ENCODE results near the gene ZNF710. TPM values are rescaled to one million over a fixed set of nuclear protein-coding genes. Genes with fewer than 3 reads are reported as not detected.

Gene ZNF710
- total RNA-seq, 1 experiment from 2014 or later = 10.0 TPM

DNA sequence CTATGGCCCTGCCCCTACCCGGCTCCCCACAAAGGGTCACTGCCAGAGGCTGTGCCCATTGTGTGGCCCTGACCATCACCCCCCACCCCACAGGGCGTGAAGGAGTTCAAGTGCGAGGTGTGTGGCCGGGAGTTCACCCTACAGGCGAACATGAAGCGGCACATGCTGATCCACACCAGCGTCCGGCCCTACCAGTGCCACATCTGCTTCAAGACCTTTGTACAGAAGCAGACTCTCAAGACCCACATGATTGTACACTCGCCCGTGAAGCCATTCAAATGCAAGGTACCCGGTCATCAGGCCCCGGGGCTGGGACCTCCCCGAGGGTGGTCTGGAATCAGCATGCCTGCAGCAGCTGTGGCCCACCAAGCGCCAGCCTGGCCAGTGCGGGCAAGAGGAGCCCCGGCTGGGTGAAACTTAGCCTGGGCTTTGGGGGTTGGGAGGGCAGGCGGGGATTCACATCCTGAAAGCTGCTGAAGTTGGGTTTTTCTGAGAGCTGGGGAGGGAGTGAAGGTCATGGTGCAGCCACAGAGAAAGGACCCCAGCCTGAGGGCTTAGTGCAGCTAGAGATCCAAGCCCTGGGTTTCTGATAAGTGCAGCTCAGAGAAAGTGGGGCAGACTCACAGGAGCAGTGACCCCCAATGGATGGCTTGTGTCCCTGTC is 72.0 kb downstream of the ZNF710 start:
- no peak for DNase-seq (ENCODE audit: low read depth, low spot score)
- BruUV-seq (replicated peaks) = no TSS peak
- no peaks in the 10 kb centered on the region for H3K79me2 ChIP-seq (ENCODE audit: insufficient read depth, low read length)
- H3K9ac ChIP-seq (ENCODE audit: low read length) = no peak overlapping the region
- H3K27ac ChIP-seq (ENCODE audit: low read depth, low read length) = no peak overlapping the region
- TF ChIP-seq, protein P1, sequence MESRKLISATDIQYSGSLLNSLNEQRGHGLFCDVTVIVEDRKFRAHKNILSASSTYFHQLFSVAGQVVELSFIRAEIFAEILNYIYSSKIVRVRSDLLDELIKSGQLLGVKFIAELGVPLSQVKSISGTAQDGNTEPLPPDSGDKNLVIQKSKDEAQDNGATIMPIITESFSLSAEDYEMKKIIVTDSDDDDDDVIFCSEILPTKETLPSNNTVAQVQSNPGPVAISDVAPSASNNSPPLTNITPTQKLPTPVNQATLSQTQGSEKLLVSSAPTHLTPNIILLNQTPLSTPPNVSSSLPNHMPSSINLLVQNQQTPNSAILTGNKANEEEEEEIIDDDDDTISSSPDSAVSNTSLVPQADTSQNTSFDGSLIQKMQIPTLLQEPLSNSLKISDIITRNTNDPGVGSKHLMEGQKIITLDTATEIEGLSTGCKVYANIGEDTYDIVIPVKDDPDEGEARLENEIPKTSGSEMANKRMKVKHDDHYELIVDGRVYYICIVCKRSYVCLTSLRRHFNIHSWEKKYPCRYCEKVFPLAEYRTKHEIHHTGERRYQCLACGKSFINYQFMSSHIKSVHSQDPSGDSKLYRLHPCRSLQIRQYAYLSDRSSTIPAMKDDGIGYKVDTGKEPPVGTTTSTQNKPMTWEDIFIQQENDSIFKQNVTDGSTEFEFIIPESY (IDR thresholded peaks at IDR 0.05; ENCODE audit: extremely low read depth, insufficient replicate concordance, low read length) = no peak
- TF ChIP-seq, protein P2, sequence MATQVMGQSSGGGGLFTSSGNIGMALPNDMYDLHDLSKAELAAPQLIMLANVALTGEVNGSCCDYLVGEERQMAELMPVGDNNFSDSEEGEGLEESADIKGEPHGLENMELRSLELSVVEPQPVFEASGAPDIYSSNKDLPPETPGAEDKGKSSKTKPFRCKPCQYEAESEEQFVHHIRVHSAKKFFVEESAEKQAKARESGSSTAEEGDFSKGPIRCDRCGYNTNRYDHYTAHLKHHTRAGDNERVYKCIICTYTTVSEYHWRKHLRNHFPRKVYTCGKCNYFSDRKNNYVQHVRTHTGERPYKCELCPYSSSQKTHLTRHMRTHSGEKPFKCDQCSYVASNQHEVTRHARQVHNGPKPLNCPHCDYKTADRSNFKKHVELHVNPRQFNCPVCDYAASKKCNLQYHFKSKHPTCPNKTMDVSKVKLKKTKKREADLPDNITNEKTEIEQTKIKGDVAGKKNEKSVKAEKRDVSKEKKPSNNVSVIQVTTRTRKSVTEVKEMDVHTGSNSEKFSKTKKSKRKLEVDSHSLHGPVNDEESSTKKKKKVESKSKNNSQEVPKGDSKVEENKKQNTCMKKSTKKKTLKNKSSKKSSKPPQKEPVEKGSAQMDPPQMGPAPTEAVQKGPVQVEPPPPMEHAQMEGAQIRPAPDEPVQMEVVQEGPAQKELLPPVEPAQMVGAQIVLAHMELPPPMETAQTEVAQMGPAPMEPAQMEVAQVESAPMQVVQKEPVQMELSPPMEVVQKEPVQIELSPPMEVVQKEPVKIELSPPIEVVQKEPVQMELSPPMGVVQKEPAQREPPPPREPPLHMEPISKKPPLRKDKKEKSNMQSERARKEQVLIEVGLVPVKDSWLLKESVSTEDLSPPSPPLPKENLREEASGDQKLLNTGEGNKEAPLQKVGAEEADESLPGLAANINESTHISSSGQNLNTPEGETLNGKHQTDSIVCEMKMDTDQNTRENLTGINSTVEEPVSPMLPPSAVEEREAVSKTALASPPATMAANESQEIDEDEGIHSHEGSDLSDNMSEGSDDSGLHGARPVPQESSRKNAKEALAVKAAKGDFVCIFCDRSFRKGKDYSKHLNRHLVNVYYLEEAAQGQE (IDR thresholded peaks at IDR 0.05; ENCODE audit: low read depth) = no peak
- TF ChIP-seq CEBPB (IDR thresholded peaks at IDR 0.05; ENCODE audit: low read depth) = no peak
- no peak for TF ChIP-seq SP1 (IDR thresholded peaks at IDR 0.05; ENCODE audit: low read depth)
- TF ChIP-seq SRF (IDR thresholded peaks at IDR 0.05; ENCODE audit: low read depth) = no peak
- TF ChIP-seq EZH2 (IDR thresholded peaks at IDR 0.05) = no peak
- TF ChIP-seq, protein P3, sequence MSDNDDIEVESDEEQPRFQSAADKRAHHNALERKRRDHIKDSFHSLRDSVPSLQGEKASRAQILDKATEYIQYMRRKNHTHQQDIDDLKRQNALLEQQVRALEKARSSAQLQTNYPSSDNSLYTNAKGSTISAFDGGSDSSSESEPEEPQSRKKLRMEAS (IDR thresholded peaks at IDR 0.05) = no peak
- no peak for TF ChIP-seq ZFX (IDR thresholded peaks at IDR 0.05)
- no peak for TF ChIP-seq TCF7L2 (IDR thresholded peaks at IDR 0.05; ENCODE audit: borderline replicate concordance, extremely low read depth, insufficient read depth, insufficient read length)
- TF ChIP-seq, protein P4, sequence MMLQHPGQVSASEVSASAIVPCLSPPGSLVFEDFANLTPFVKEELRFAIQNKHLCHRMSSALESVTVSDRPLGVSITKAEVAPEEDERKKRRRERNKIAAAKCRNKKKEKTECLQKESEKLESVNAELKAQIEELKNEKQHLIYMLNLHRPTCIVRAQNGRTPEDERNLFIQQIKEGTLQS (IDR thresholded peaks at IDR 0.05) = no peak
- TF ChIP-seq ELF1 (IDR thresholded peaks at IDR 0.05; ENCODE audit: borderline replicate concordance, low read depth) = no peak
- TF ChIP-seq RAD21 (IDR thresholded peaks at IDR 0.05; ENCODE audit: low read depth) = no peak
- no peak for TF ChIP-seq POLR2AphosphoS5 (IDR thresholded peaks at IDR 0.05; ENCODE audit: low read depth, low read length)
- TF ChIP-seq, protein P5, sequence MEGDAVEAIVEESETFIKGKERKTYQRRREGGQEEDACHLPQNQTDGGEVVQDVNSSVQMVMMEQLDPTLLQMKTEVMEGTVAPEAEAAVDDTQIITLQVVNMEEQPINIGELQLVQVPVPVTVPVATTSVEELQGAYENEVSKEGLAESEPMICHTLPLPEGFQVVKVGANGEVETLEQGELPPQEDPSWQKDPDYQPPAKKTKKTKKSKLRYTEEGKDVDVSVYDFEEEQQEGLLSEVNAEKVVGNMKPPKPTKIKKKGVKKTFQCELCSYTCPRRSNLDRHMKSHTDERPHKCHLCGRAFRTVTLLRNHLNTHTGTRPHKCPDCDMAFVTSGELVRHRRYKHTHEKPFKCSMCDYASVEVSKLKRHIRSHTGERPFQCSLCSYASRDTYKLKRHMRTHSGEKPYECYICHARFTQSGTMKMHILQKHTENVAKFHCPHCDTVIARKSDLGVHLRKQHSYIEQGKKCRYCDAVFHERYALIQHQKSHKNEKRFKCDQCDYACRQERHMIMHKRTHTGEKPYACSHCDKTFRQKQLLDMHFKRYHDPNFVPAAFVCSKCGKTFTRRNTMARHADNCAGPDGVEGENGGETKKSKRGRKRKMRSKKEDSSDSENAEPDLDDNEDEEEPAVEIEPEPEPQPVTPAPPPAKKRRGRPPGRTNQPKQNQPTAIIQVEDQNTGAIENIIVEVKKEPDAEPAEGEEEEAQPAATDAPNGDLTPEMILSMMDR (IDR thresholded peaks at IDR 0.05 in 2 of 3, conservative IDR thresholded peaks at IDR 0.05 in 1 of 3; ENCODE audit: borderline replicate concordance in 1 of 3, insufficient read depth in 1 of 3, low read depth in 2 of 3, low read length in 2 of 3) = no peak
- no peak for TF ChIP-seq EZH2phosphoT487 (IDR thresholded peaks at IDR 0.05; ENCODE audit: borderline replicate concordance)
- TF ChIP-seq ZNF274 (IDR thresholded peaks at IDR 0.05; ENCODE audit: low read depth, low read length) = no peak
- no peak for TF ChIP-seq JUND (IDR thresholded peaks at IDR 0.05)
- no peak overlapping the region for H3K4me3 ChIP-seq (replicated peaks in 1 of 2; ENCODE audit: low read depth in 1 of 2, low read length in 2 of 2)
- ChIA-PET RAD21 (ENCODE audit: low non-redundant PET in 1 of 2, low total read pairs in 2 of 2, uncharacterized antibody in 2 of 2, unreplicated experiment in 2 of 2) (no interaction called here), POLR2A (no interaction called here), CTCF (no interaction called here)
- no peaks in the 10 kb centered on the region for H3K36me3 ChIP-seq (ENCODE audit: control insufficient read depth in 1 of 2, insufficient read depth in 2 of 2, low read length in 2 of 2)
- no peaks in the 10 kb centered on the region for H3K9me2 ChIP-seq (ENCODE audit: insufficient read depth)
- no peak for ATAC-seq
- no peaks in the 10 kb centered on the region for H3K9me3 ChIP-seq (ENCODE audit: control insufficient read depth in 1 of 2, insufficient read depth in 1 of 2, low read depth in 1 of 2, low read length in 2 of 2)
- peaks cover 17 to 22% of the 10 kb centered on the region in 2 experiments for H3K4me1 ChIP-seq (ENCODE audit: control insufficient read depth in 1 of 2, insufficient read depth in 2 of 2, low read length in 2 of 2)
- no peaks in the 10 kb centered on the region for H4K20me1 ChIP-seq (ENCODE audit: insufficient read depth)
- no peak overlapping the region for H2AFZ ChIP-seq (ENCODE audit: low read depth, low read length, poor library complexity, severe bottlenecking)
- H3K4me2 ChIP-seq (ENCODE audit: low read length) = no peak overlapping the region
- intact Hi-C loops (cut with micrococcal nuclease) = loop anchor here (5.0 kb wide), 2 partner anchors 71 to 331 kb away; partner anchors contain the start of gene ZNF710
- no peaks in the 10 kb centered on the region for H3K27me3 ChIP-seq (ENCODE audit: insufficient read depth, low read length)
